OCI-LY7 (cell line): ENCODE measurements around the gene ADAM15. TPM values are rescaled to one million over a fixed set of nuclear protein-coding genes. Genes with fewer than 3 reads are reported as not detected.

ENCODE experiments used
- BruUV-seq: library from RNA; stranded (reverse); fragments of 400-500 nt; replicated peaks from 2 replicates; lab custom pipeline; 2021; lab: Mats Ljungman, UMichigan
- CTCF ChIA-PET: fragments of 300-600 bp; sonication (Branson Sonifier 250); formaldehyde crosslinking; loops from one replicate; lab custom pipeline; 2022; ENCODE audit warnings: antibody characterized with exemption; ENCODE audit not compliant: unreplicated experiment; lab: Charles Lee
- POLR2A ChIA-PET: fragments of 300-600 bp; sonication (Branson Sonifier 250); formaldehyde crosslinking; loops from one replicate; lab custom pipeline; 2022; ENCODE audit warnings: antibody characterized with exemption; lab: Charles Lee
- DNase-seq: peaks from one replicate; pipeline ENCODE4 v3.0.0-alpha.2; 2015; ENCODE audit warnings: low spot score
- H2AFZ ChIP-seq: fragments of 200-600 bp; sonication (generic), shearing (Covaris generic); 2 replicates; pipeline ENCODE4 v1.6.1; 2014; ENCODE audit warnings: mild to moderate bottlenecking, antibody characterized with exemption, low read length, moderate library complexity
- H3K27ac ChIP-seq: fragments of 200-600 bp; sonication (generic); 2 replicates; pipeline ENCODE4 v1.5.1; 2014; ENCODE audit warnings: mixed run types, low read depth, mild to moderate bottlenecking, moderate library complexity, low read length, inconsistent platforms; ENCODE audit not compliant: poor library complexity, severe bottlenecking
- H3K36me3 ChIP-seq: fragments of 200-600 bp; sonication (generic); 2 replicates; pipeline ENCODE4 v1.6.1; 2014; ENCODE audit warnings: mild to moderate bottlenecking, antibody characterized with exemption, low read length, moderate library complexity, mixed read lengths; ENCODE audit not compliant: insufficient read depth
- H3K4me1 ChIP-seq: fragments of 200-600 bp; sonication (generic); 2 replicates; pipeline ENCODE4 v1.5.1; 2014; ENCODE audit warnings: mild to moderate bottlenecking, low read length; ENCODE audit not compliant: insufficient read depth, poor library complexity, severe bottlenecking
- H3K4me2 ChIP-seq: fragments of 200-600 bp; sonication (generic); 2 replicates; pipeline ENCODE4 v1.6.1; 2014; ENCODE audit warnings: mild to moderate bottlenecking, low read length
- H3K4me3 ChIP-seq: fragments of 200-600 bp; sonication (generic); 2 replicates; pipeline ENCODE4 v1.5.1; 2014; ENCODE audit warnings: mild to moderate bottlenecking, low read depth, low read length; ENCODE audit not compliant: poor library complexity, severe bottlenecking
- H3K79me2 ChIP-seq: fragments of 200-600 bp; sonication (generic); 2 replicates; pipeline ENCODE4 v1.6.1; 2016; ENCODE audit warnings: low read depth, mild to moderate bottlenecking, low read length, moderate library complexity, mixed read lengths; ENCODE audit not compliant: insufficient read depth
- H3K9me2 ChIP-seq: fragments of 200-600 bp; sonication (generic); 2 replicates; pipeline ENCODE4 v1.6.1; 2016; ENCODE audit warnings: mild to moderate bottlenecking, low read length, mixed read lengths; ENCODE audit not compliant: insufficient read depth
- H3K9me3 ChIP-seq: fragments of 200-600 bp; sonication (generic); 2 replicates; pipeline ENCODE4 v1.6.1; 2014; ENCODE audit warnings: mild to moderate bottlenecking, mixed run types, low read length, mixed read lengths
- H4K20me1 ChIP-seq: fragments of 200-600 bp; sonication (generic); 2 replicates; pipeline ENCODE4 v1.6.1; 2014; ENCODE audit warnings: mild to moderate bottlenecking, antibody characterized with exemption, low read length, moderate library complexity, mixed read lengths; ENCODE audit not compliant: insufficient read depth
- CTCF ChIP-seq: fragments of 200-600 bp; sonication (generic); conservative IDR thresholded peaks from 2 replicates; pipeline ENCODE4 v1.5.1; 2014; ENCODE audit warnings: mild to moderate bottlenecking, antibody characterized with exemption, low read length, moderate library complexity, mixed read lengths
- EZH2phosphoT487 ChIP-seq: fragments of 200-600 bp; sonication (generic); IDR thresholded peaks from 2 replicates; pipeline ENCODE4 v1.6.1; 2018; ENCODE audit warnings: low read depth, borderline replicate concordance, mild to moderate bottlenecking, mixed run types, antibody characterized with exemption, low read length, moderate library complexity, mixed read lengths
- intact Hi-C: fragments of 100-400 bp; cut with micrococcal nuclease; formaldehyde crosslinking; loops from one replicate; pipeline ENCODE4 v1.10.0; 2022; ENCODE audit not compliant: unreplicated experiment
- total RNA-seq, 2 experiments: library from RNA; depleted of rRNA in 1 of 2; stranded (reverse); fragments of >200 nt in 1 of 2; shearing (Covaris generic) in 1 of 2; gene quantifications; 2 replicates each; pipeline ENCODE4 v1.2.3, GENCODE V29; 2014 to 2022

Gene ADAM15
- total RNA-seq, 2 experiments from 2014 or later = 19.7 to 56.1 TPM

GRCh38 chr1:155004352-155005075 is 46.6 kb upstream of the ADAM15 start:
- DNase-seq = no peak
- H3K4me3 ChIP-seq = peak overlapping the region; percentile 87
- TF ChIP-seq CTCF (no peak; the same call in 1 of the 2 replicates), EZH2phosphoT487 (no peak)
- no peak overlapping the region for H2AFZ ChIP-seq
- no TSS peak for BruUV-seq
- H4K20me1 ChIP-seq = no peaks in the 10 kb centered on the region
- POLR2A ChIA-PET = interaction anchor here (0.7 to 2.0 kb wide), 4 partner anchors 12 to 866 kb away, joined by 3 to 10 read pairs (median 4); partner anchors contain the start of gene FLAD1
- H3K36me3 ChIP-seq = no peaks in the 10 kb centered on the region
- peaks cover 64% of the 10 kb centered on the region for H3K4me1 ChIP-seq
- intact Hi-C loops = loop anchor here (5.0 kb wide), 1 partner anchor 142 kb away; no protein-coding TSS in a partner anchor
- CTCF ChIA-PET = interaction anchor here (0.7 kb wide), 1 partner anchor 1145 kb away, joined by 5 read pairs; no protein-coding TSS in a partner anchor
- peaks cover 10% of the 10 kb centered on the region; the same call in 1 of the 2 replicates for H3K79me2 ChIP-seq
- H3K9me3 ChIP-seq = no peaks in the 10 kb centered on the region
- peak overlapping the region; percentile 77 for H3K27ac ChIP-seq
- no peaks in the 10 kb centered on the region for H3K9me2 ChIP-seq
- peak overlapping the region; percentile 93 for H3K4me2 ChIP-seq

DNA sequence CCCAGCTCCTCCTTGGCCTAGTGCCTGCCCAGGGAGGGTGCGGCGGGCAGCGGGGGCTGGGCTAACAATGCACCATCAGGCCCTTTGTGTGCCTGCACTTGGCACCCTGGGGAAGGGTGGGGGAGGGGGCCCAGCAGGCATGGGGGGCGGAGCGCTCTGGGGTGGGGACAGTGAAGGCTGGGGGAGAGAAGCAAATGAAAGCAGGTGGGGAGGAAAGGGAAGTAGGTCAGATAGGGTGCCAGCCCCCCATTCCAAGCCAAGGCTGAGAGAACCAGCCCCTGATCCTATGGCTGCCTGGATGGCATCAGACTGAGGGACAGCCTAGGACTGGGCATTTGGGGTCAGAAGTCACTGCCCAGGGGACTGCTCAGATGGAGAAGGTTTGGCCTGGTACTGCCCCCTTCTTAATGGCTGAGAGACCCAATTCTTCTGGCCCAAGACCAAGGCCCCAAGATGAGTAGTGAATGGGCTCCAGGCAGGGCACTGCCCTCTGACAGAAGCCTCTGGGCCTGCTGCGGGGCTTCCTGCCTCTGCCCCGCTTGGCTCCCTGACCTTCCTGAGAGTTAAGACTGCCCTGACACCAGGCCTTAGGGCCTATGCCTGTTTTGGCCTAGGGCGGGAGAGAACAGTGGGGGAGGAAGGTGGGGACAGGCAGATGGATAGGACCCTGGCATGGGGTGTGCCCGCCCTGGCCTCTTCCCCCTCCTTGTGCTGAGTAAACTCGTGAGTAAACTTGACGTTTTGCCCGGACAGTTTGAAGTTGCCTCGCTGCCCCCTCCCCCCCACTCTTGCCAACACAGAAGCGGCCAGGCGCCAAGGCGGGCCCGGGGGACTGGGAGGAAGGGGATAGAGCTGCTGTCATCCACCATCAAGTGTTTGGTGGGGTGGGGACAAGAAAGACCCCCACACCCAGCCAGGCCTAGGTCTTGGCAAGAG is 45.8 kb upstream of the ADAM15 start:
- BruUV-seq = no TSS peak
- CTCF ChIA-PET = interaction anchor here (0.7 kb wide), 1 partner anchor 1144 kb away, joined by 5 read pairs; no protein-coding TSS in a partner anchor
- intact Hi-C loops = no loop called here
- peak overlapping the region; percentile 93 for H3K4me2 ChIP-seq
- H3K9me3 ChIP-seq = no peaks in the 10 kb centered on the region
- H3K79me2 ChIP-seq = peaks cover 10% of the 10 kb centered on the region; the same call in 1 of the 2 replicates
- DNase-seq = peak; percentile 57
- TF ChIP-seq CTCF = no peak
- TF ChIP-seq EZH2phosphoT487 = no peak
- H3K27ac ChIP-seq = peak overlapping the region; percentile 77
- no peak overlapping the region for H2AFZ ChIP-seq
- H3K4me3 ChIP-seq = peak overlapping the region; percentile 87
- H3K36me3 ChIP-seq = no peaks in the 10 kb centered on the region
- no peaks in the 10 kb centered on the region for H3K9me2 ChIP-seq
- POLR2A ChIA-PET = interaction anchor here (0.7 to 2.0 kb wide), 4 partner anchors 11 to 866 kb away, joined by 3 to 10 read pairs (median 4); no protein-coding TSS in a partner anchor
- H4K20me1 ChIP-seq = no peaks in the 10 kb centered on the region
- peaks cover 64% of the 10 kb centered on the region for H3K4me1 ChIP-seq
